WTC11 (cell line): ENCODE results near the gene PSMD1. TPM values are rescaled to one million over a fixed set of nuclear protein-coding genes. Genes with fewer than 3 reads are reported as not detected.

Source experiments
- ATAC-seq: fragments of 200-7000 bp; cut with Tn5 transposase; 2 replicates; pipeline ENCODE4 v1.10.0; 2021; ENCODE audit warnings: mild to moderate bottlenecking, moderate library complexity
- CTCF ChIA-PET: fragments of 300-600 bp; sonication (Branson Sonifier 250); formaldehyde crosslinking; loops from one replicate; lab custom pipeline; 2021; ENCODE audit warnings: antibody characterized with exemption; lab: Charles Lee
- POLR2A ChIA-PET: fragments of 350-600 bp; sonication (Branson Sonifier 250); formaldehyde crosslinking; loops from one replicate; lab custom pipeline; 2021; ENCODE audit warnings: antibody characterized with exemption; lab: Charles Lee
- DNase-seq: peaks from one replicate; pipeline ENCODE4 v3.0.0; 2021; ENCODE audit warnings: low spot score
- H3K27ac Mint-ChIP-seq: 2 replicates; pipeline ENCODE4 v1.8.0; 2021; ENCODE audit warnings: mixed read lengths
- H3K27me3 Mint-ChIP-seq: 2 replicates; pipeline ENCODE4 v1.8.0; 2021; ENCODE audit warnings: low read depth, mild to moderate bottlenecking, moderate library complexity, mixed read lengths
- H3K36me3 Mint-ChIP-seq: 2 replicates; pipeline ENCODE4 v1.8.0; 2021; ENCODE audit warnings: mixed read lengths
- H3K4me1 Mint-ChIP-seq: 2 replicates; pipeline ENCODE4 v1.8.0; 2022; ENCODE audit warnings: mixed read lengths
- H3K4me3 Mint-ChIP-seq: 2 replicates; pipeline ENCODE4 v1.8.0; 2021; ENCODE audit warnings: mild to moderate bottlenecking, moderate library complexity, mixed read lengths
- H3K9me3 Mint-ChIP-seq: 2 replicates; pipeline ENCODE4 v1.8.0; 2021; ENCODE audit warnings: mixed read lengths
- AR ChIP-seq: fragments of 250-450 bp; sonication (Bioruptor Pico); IDR thresholded peaks from 2 replicates; pipeline ENCODE4 v1.9.0; 2021; ENCODE audit warnings: mild to moderate bottlenecking
- ATF1 ChIP-seq: sonication (generic); formaldehyde crosslinking; IDR thresholded peaks from 2 replicates; pipeline ENCODE4 v1.8.1; 2023; ENCODE audit warnings: mild to moderate bottlenecking, moderate library complexity, missing genetic modification reagents
- ATF6 ChIP-seq: sonication (generic); formaldehyde crosslinking; IDR thresholded peaks from 2 replicates; pipeline ENCODE4 v1.8.1; 2023; ENCODE audit warnings: mild to moderate bottlenecking, missing genetic modification reagents
- CDX4 ChIP-seq: fragments of 250-450 bp; sonication (Bioruptor Pico); IDR thresholded peaks from 2 replicates; pipeline ENCODE4 v1.9.0; 2021; ENCODE audit warnings: moderate library complexity, mild to moderate bottlenecking, inconsistent platforms, borderline replicate concordance
- CREM ChIP-seq: sonication (generic); formaldehyde crosslinking; IDR thresholded peaks from 2 replicates; pipeline ENCODE4 v1.8.1; 2022; ENCODE audit warnings: mild to moderate bottlenecking, missing genetic modification reagents, moderate library complexity
- CTCF ChIP-seq: fragments of 200-600 bp; IDR thresholded peaks from 2 replicates; pipeline ENCODE4 v1.8.0; 2022; ENCODE audit warnings: antibody characterized with exemption
- E2F4 ChIP-seq: sonication (generic); formaldehyde crosslinking; IDR thresholded peaks from 2 replicates; pipeline ENCODE4 v1.8.1; 2022; ENCODE audit warnings: low read depth, mild to moderate bottlenecking, moderate library complexity, missing genetic modification reagents, borderline replicate concordance
- ELF4 ChIP-seq: sonication (generic); formaldehyde crosslinking; IDR thresholded peaks from 2 replicates; pipeline ENCODE4 v1.8.1; 2022; ENCODE audit warnings: low read depth, mild to moderate bottlenecking, moderate library complexity, missing genetic modification reagents
- FOXK1 ChIP-seq: sonication (generic); formaldehyde crosslinking; IDR thresholded peaks from 2 replicates; pipeline ENCODE4 v1.8.0; 2022; ENCODE audit warnings: mild to moderate bottlenecking, moderate library complexity, missing genetic modification reagents
- IRF2 ChIP-seq: sonication (generic); formaldehyde crosslinking; IDR thresholded peaks from 2 replicates; pipeline ENCODE4 v1.8.0; 2022; ENCODE audit warnings: low read depth, missing genetic modification reagents, borderline replicate concordance
- JUN ChIP-seq: sonication (generic); formaldehyde crosslinking; IDR thresholded peaks from 2 replicates; pipeline ENCODE4 v1.8.0; 2023; ENCODE audit warnings: mild to moderate bottlenecking, missing genetic modification reagents
- MAX ChIP-seq: sonication (generic); formaldehyde crosslinking; IDR thresholded peaks from 2 replicates; pipeline ENCODE4 v1.8.0; 2022; ENCODE audit warnings: mild to moderate bottlenecking, missing genetic modification reagents
- MXD4 ChIP-seq: fragments of 250-450 bp; sonication (Bioruptor Pico); IDR thresholded peaks from 2 replicates; pipeline ENCODE4 v1.8.0; 2021; ENCODE audit warnings: mild to moderate bottlenecking, moderate library complexity, borderline replicate concordance
- TCF7 ChIP-seq: sonication (generic); formaldehyde crosslinking; IDR thresholded peaks from 2 replicates; pipeline ENCODE4 v1.8.0; 2022; ENCODE audit warnings: mild to moderate bottlenecking, low read depth, missing genetic modification reagents, moderate library complexity
- TEAD1 ChIP-seq: sonication (generic); formaldehyde crosslinking; IDR thresholded peaks from 2 replicates; pipeline ENCODE4 v1.8.0; 2022; ENCODE audit warnings: mild to moderate bottlenecking, missing genetic modification reagents
- USF1 ChIP-seq: sonication (generic); formaldehyde crosslinking; IDR thresholded peaks from 2 replicates; pipeline ENCODE4 v1.8.0; 2022; ENCODE audit warnings: mild to moderate bottlenecking, missing genetic modification reagents
- USF2 ChIP-seq: sonication (generic); formaldehyde crosslinking; IDR thresholded peaks from 2 replicates; pipeline ENCODE4 v1.8.1; 2023; ENCODE audit warnings: mild to moderate bottlenecking, missing genetic modification reagents, moderate library complexity
- ZBTB43 ChIP-seq: sonication (generic); formaldehyde crosslinking; IDR thresholded peaks from 2 replicates; pipeline ENCODE4 v1.8.1; 2023; ENCODE audit warnings: mild to moderate bottlenecking, missing genetic modification reagents
- ZNF121 ChIP-seq: sonication (generic); formaldehyde crosslinking; IDR thresholded peaks from 2 replicates; pipeline ENCODE4 v1.8.0; 2023; ENCODE audit warnings: missing genetic modification reagents
- ZNF138 ChIP-seq: sonication (generic); formaldehyde crosslinking; conservative IDR thresholded peaks from 2 replicates; pipeline ENCODE4 v1.8.1; 2022; ENCODE audit warnings: mild to moderate bottlenecking, moderate library complexity, missing genetic modification reagents
- ZNF232 ChIP-seq: sonication (generic); formaldehyde crosslinking; IDR thresholded peaks from 2 replicates; pipeline ENCODE4 v1.8.0; 2022; ENCODE audit warnings: mild to moderate bottlenecking, missing genetic modification reagents
- ZNF416 ChIP-seq: fragments of 250-450 bp; sonication (Bioruptor Pico); IDR thresholded peaks from 2 replicates; pipeline ENCODE4 v1.9.0; 2021; ENCODE audit warnings: mild to moderate bottlenecking, inconsistent platforms
- ZNF423 ChIP-seq: fragments of 250-450 bp; sonication (Bioruptor Pico); IDR thresholded peaks from 2 replicates; pipeline ENCODE4 v2.1.2; 2022; ENCODE audit warnings: mild to moderate bottlenecking, moderate library complexity
- ZNF671 ChIP-seq: fragments of 250-450 bp; sonication (Bioruptor Pico); IDR thresholded peaks from 2 replicates; pipeline ENCODE4 v1.8.0; 2021; ENCODE audit warnings: mild to moderate bottlenecking
- total RNA-seq: library from RNA; stranded (reverse); gene quantifications from 3 replicates; pipeline ENCODE4 v1.2.3, GENCODE V29; 2021

Gene PSMD1
- total RNA-seq, 1 experiment from 2014 or later, result 163 TPM

- ATAC-seq (no peak), DNase-seq (no peak)
- no peak for TF ChIP-seq FOXK1 (CRISPR knock-in tag)
- no peak for TF ChIP-seq ATF1
- no peak for TF ChIP-seq ZBTB43 (CRISPR knock-in tag)
- TF ChIP-seq ZNF416, result no peak
- TF ChIP-seq CREM (CRISPR knock-in tag), result no peak
- no peak for TF ChIP-seq USF2 (CRISPR knock-in tag)
- TF ChIP-seq ZNF671 (CRISPR knock-in tag), result no peak
- TF ChIP-seq JUN (CRISPR knock-in tag), result no peak
- TF ChIP-seq CDX4, result no peak
- no peak for TF ChIP-seq ZNF423 (CRISPR knock-in tag)
- no peak for TF ChIP-seq MXD4 (CRISPR knock-in tag)
- no peak for TF ChIP-seq ZNF138
- no peak for TF ChIP-seq ZNF121 (CRISPR knock-in tag)
- TF ChIP-seq E2F4 (CRISPR knock-in tag), result no peak
- Mint-ChIP-seq H3K9me3 (no peaks in the 10 kb centered on the region), H3K27ac (no peak overlapping the region), H3K4me1 (no peaks in the 10 kb centered on the region), H3K4me3 (no peak overlapping the region), H3K27me3 (no peaks in the 10 kb centered on the region), H3K36me3 (peaks cover 81% of the 10 kb centered on the region)
- ChIA-PET CTCF (interaction anchor here (1.4 kb wide), 1 partner anchor 20 kb away, joined by 4 read pairs; no protein-coding TSS in a partner anchor), POLR2A (no interaction called here)
Observed at GRCh38 chr2:231084565-231084964, 27.9 kb downstream of the PSMD1 start.

- DNase-seq, result no peak
- H3K4me1 Mint-ChIP-seq, result no peaks in the 10 kb centered on the region
- peaks cover 10% of the 10 kb centered on the region for H3K9me3 Mint-ChIP-seq
- H3K27me3 Mint-ChIP-seq, result no peaks in the 10 kb centered on the region
- no peak for ATAC-seq
- no peak overlapping the region for H3K27ac Mint-ChIP-seq
- H3K4me3 Mint-ChIP-seq, result no peak overlapping the region
- peaks cover 76% of the 10 kb centered on the region for H3K36me3 Mint-ChIP-seq
- CTCF ChIA-PET, result interaction anchor here (1.1 kb wide), 1 partner anchor 15 kb away, joined by 3 read pairs; no protein-coding TSS in a partner anchor
- POLR2A ChIA-PET, result no interaction called here
- TF ChIP-seq TEAD1 (CRISPR knock-in tag), result no peak
- TF ChIP-seq MAX, result no peak
- TF ChIP-seq IRF2 (CRISPR knock-in tag), result no peak
- TF ChIP-seq ZNF232 (CRISPR knock-in tag), result no peak
- no peak for TF ChIP-seq USF1 (CRISPR knock-in tag)
- no peak for TF ChIP-seq CTCF
- no peak for TF ChIP-seq ELF4 (CRISPR knock-in tag)
- no peak for TF ChIP-seq TCF7 (CRISPR knock-in tag)
- TF ChIP-seq ZBTB43 (CRISPR knock-in tag), result no peak
- TF ChIP-seq ATF6 (CRISPR knock-in tag), result no peak
- no peak for TF ChIP-seq AR
Observed at GRCh38 chr2:231088754-231089153, 32.1 kb downstream of the PSMD1 start.
